Cardiac muscle cell (in vitro differentiated cells and primary cell): ENCODE results near the gene DSCAML1. TPM values are rescaled to one million over a fixed set of nuclear protein-coding genes. Genes with fewer than 3 reads are reported as not detected.

Experiments
- DNase-seq, 2 donors: peaks; one replicate each; pipeline versions ENCODE4 v3.0.0 to v3.0.0-alpha.2; 2010 to 2017; ENCODE audit warnings: low read depth in 1 of 2, low spot score in 1 of 2
- H3K27ac ChIP-seq: fragments of 200-600 bp; sonication (generic); 2 replicates; pipeline ENCODE4 v1.5.1; 2016
- H3K27me3 ChIP-seq: fragments of 200-600 bp; sonication (generic); 2 replicates; pipeline ENCODE4 v1.6.0; 2016; ENCODE audit warnings: control low read depth
- H3K36me3 ChIP-seq: fragments of 200-600 bp; sonication (generic); 2 replicates; pipeline ENCODE4 v1.5.1; 2016; ENCODE audit warnings: control low read depth
- H3K4me1 ChIP-seq: fragments of 200-600 bp; sonication (generic); 2 replicates; pipeline ENCODE4 v1.8.1; 2017; ENCODE audit warnings: low read depth, mild to moderate bottlenecking, mixed run types
- H3K4me3 ChIP-seq: fragments of 200-600 bp; sonication (generic); 2 replicates; pipeline ENCODE4 v1.5.1; 2016; ENCODE audit warnings: mild to moderate bottlenecking
- H3K9me3 ChIP-seq: fragments of 200-600 bp; sonication (generic); 2 replicates; pipeline ENCODE4 v1.5.1; 2017; ENCODE audit warnings: low read depth, mild to moderate bottlenecking, control low read depth
- CTCF ChIP-seq: IDR thresholded peaks from 2 replicates; pipeline ENCODE4 v1.5.1; 2012; ENCODE audit warnings: low read depth, mild to moderate bottlenecking, low read length
- polyA plus RNA-seq: library from polyadenylated mRNA; unstranded; fragments of >200 nt; fragmentation: Nextera tagmentation; extraction: Ambion mirVana; gene quantifications from 2 replicates; pipeline ENCODE4 v1.2.1, GENCODE V29; 2016
- total RNA-seq: library from RNA; depleted of rRNA; stranded (reverse); fragments of >200 nt; gene quantifications from 2 replicates; pipeline ENCODE4 v1.2.3, GENCODE V29; 2016

The DSCAML1 gene
- total and polyA plus RNA-seq, 2 experiments from 2014 or later = 1.8 TPM; not detected in 1

GRCh38 chr11:117396970-117397369 lies 400.0 kb downstream of the DSCAML1 start:
- Histone ChIP-seq H3K27ac (no peak overlapping the region), H3K9me3 (no peaks in the 10 kb centered on the region), H3K27me3 (no peaks in the 10 kb centered on the region), H3K4me1 (no peaks in the 10 kb centered on the region), H3K36me3 (peaks cover 11% of the 10 kb centered on the region), H3K4me3 (no peak overlapping the region)
- TF ChIP-seq CTCF = no peak
- no peak for DNase-seq

GRCh38 chr11:117395476-117395875 lies 401.5 kb downstream of the DSCAML1 start:
- H3K27ac ChIP-seq = no peak overlapping the region
- no peak for DNase-seq
- H3K36me3 ChIP-seq = peaks cover 11% of the 10 kb centered on the region
- H3K4me1 ChIP-seq = no peaks in the 10 kb centered on the region
- H3K4me3 ChIP-seq = no peak overlapping the region
- H3K9me3 ChIP-seq = no peaks in the 10 kb centered on the region
- no peak for TF ChIP-seq CTCF
- no peaks in the 10 kb centered on the region for H3K27me3 ChIP-seq

GRCh38 chr11:117394221-117394925 lies 402.6 kb downstream of the DSCAML1 start:
- DNase-seq = no peak
- Histone ChIP-seq H3K27ac (no peak overlapping the region), H3K27me3 (no peaks in the 10 kb centered on the region), H3K4me1 (no peaks in the 10 kb centered on the region), H3K9me3 (no peaks in the 10 kb centered on the region), H3K4me3 (no peak overlapping the region), H3K36me3 (peaks cover 11% of the 10 kb centered on the region)
- TF ChIP-seq CTCF = no peak

- no peak overlapping the region for H3K27ac ChIP-seq
- DNase-seq = no peak
- H3K4me3 ChIP-seq = no peak overlapping the region
- H3K27me3 ChIP-seq = no peaks in the 10 kb centered on the region
- H3K4me1 ChIP-seq = no peaks in the 10 kb centered on the region
- peaks cover 11% of the 10 kb centered on the region for H3K36me3 ChIP-seq
- H3K9me3 ChIP-seq = no peaks in the 10 kb centered on the region
- TF ChIP-seq CTCF = no peak
Measured at GRCh38 chr11:117392979-117393378, 404.0 kb downstream of the DSCAML1 start.

- no peaks in the 10 kb centered on the region for H3K9me3 ChIP-seq
- no peak for TF ChIP-seq CTCF
- H3K36me3 ChIP-seq = peaks cover 11% of the 10 kb centered on the region
- H3K27ac ChIP-seq = no peak overlapping the region
- no peak overlapping the region for H3K4me3 ChIP-seq
- no peaks in the 10 kb centered on the region for H3K27me3 ChIP-seq
- no peaks in the 10 kb centered on the region for H3K4me1 ChIP-seq
- no peak for DNase-seq
Measured at GRCh38 chr11:117392001-117392690, 404.9 kb downstream of the DSCAML1 start.
